ENCODE data around the gene OR2H1. TPM values are rescaled to one million over a fixed set of nuclear protein-coding genes. Genes with fewer than 3 reads are reported as not detected.

Gene OR2H1
- total and polyA plus RNA-seq, 9 of the 15 experiments (the other 6 are each of a cell fraction or from before 2014, with no cell fraction given), result not detected

GRCh38 chr6:29501106-29501505 lies 44.2 kb downstream of the OR2H1 start:
- H3K9me1 ChIP-seq (ENCODE audit: control insufficient read depth, insufficient read depth, low read length), result no peaks in the 10 kb centered on the region
- H3K9ac ChIP-seq (ENCODE audit: insufficient read depth in 1 of 2, low read depth in 2 of 2, low read length in 2 of 2), result no peak overlapping the region
- H4K20me1 ChIP-seq (replicated peaks; ENCODE audit: control insufficient read depth, insufficient read depth, low read length), result 0 out of 2 replicates have a peak, but pooled peaks cover 2% of the 10 kb centered on the region
- H3K27ac ChIP-seq (ENCODE audit: extremely low read depth, low read depth, low read length), result no peak overlapping the region
- no TSS peak for BruUV-seq (replicated peaks)
- no peak overlapping the region for H2AFZ ChIP-seq (ENCODE audit: low read depth, low read length)
- in situ Hi-C loops (cut with MboI), result no loop called here
- peaks cover 5 to 41% of the 10 kb centered on the region in 2 experiments; a peak in 2 of 5 replicates for H3K27me3 ChIP-seq (ENCODE audit: control insufficient read depth in 2 of 2, insufficient read depth in 2 of 2, low read length in 2 of 2)
- ATAC-seq, result no peak
- H3K4me2 ChIP-seq (ENCODE audit: insufficient read depth, low read length), result no peak overlapping the region
- whole genome bisulfite sequencing (ENCODE audit: insufficient coverage, low coverage, missing lambda C conversion rate), result 6% methylated on average over 6 of the region's 6 CpGs
- no peaks in the 10 kb centered on the region for H3K36me3 ChIP-seq (ENCODE audit: control insufficient read depth, insufficient read depth, low read length)
- CTCF ChIA-PET (ENCODE audit: low intra/inter-chr PET ratio), result no interaction called here
- intact Hi-C loops (cut with micrococcal nuclease), result no loop called here
- H3K79me2 ChIP-seq (ENCODE audit: control insufficient read depth, insufficient read depth, low read length), result no peaks in the 10 kb centered on the region
- no peak for FAIRE-seq
- no peak overlapping the region for H3K4me3 ChIP-seq
- no peak for DNase-seq (ENCODE audit: extremely low read depth in 1 of 4, low spot score in 3 of 4)
- TF ChIP-seq CEBPG (CRISPR knock-in tag; IDR thresholded peaks at IDR 0.05) (no peak), CEBPG (tag; conservative IDR thresholded peaks at IDR 0.05 in 1 of 2, IDR thresholded peaks at IDR 0.05 in 1 of 2) (0 out of 4 replicates have a peak, but pooled peaks of 1 of the 2 experiments have one; percentile 10), HMGN3 (IDR thresholded peaks at IDR 0.05; ENCODE audit: borderline replicate concordance, extremely low read depth, insufficient read length, low read depth, low read length) (no peak)
- H3K9me3 ChIP-seq (replicated peaks; ENCODE audit: control insufficient read depth, insufficient read depth, low read depth, low read length), result no peaks in the 10 kb centered on the region
- no peaks in the 10 kb centered on the region; a peak in 1 of 5 replicates for H3K4me1 ChIP-seq (replicated peaks in 1 of 2; ENCODE audit: control insufficient read depth in 2 of 2, insufficient read depth in 2 of 2, low read length in 2 of 2)
- POLR2A ChIA-PET, result interaction anchor here (0.6 kb wide), 1 partner anchor 14 kb away, joined by 3 read pairs; no protein-coding TSS in a partner anchor

GRCh38 chr6:29502181-29502580 lies 45.2 kb downstream of the OR2H1 start:
- WGBS (ENCODE audit: insufficient coverage, low coverage, missing lambda C conversion rate), result 10% methylated on average over 3 of the region's 3 CpGs
- no peaks in the 10 kb centered on the region for H3K36me3 ChIP-seq (ENCODE audit: control insufficient read depth, insufficient read depth, low read length)
- FAIRE-seq (no peak), DNase-seq (ENCODE audit: extremely low read depth in 1 of 4, low spot score in 3 of 4) (no peak), ATAC-seq (no peak)
- no peaks in the 10 kb centered on the region for H3K9me3 ChIP-seq (replicated peaks; ENCODE audit: control insufficient read depth, insufficient read depth, low read depth, low read length)
- ChIA-PET POLR2A (interaction anchor here (1.0 kb wide), 1 partner anchor 10 kb away, joined by 5 read pairs; no protein-coding TSS in a partner anchor), CTCF (ENCODE audit: low intra/inter-chr PET ratio) (no interaction called here)
- H3K79me2 ChIP-seq (ENCODE audit: control insufficient read depth, insufficient read depth, low read length), result no peaks in the 10 kb centered on the region
- BruUV-seq (replicated peaks), result no TSS peak
- H3K9ac ChIP-seq (ENCODE audit: insufficient read depth in 1 of 2, low read depth in 2 of 2, low read length in 2 of 2), result peak overlapping the region in 1 of 2 experiments; percentile 45; a peak in 2 of 4 replicates
- no peak overlapping the region for H2AFZ ChIP-seq (ENCODE audit: low read depth, low read length)
- H3K27me3 ChIP-seq (ENCODE audit: control insufficient read depth in 2 of 2, insufficient read depth in 2 of 2, low read length in 2 of 2), result peaks cover 7 to 52% of the 10 kb centered on the region in 2 experiments; a peak in 2 of 5 replicates
- no peak overlapping the region for H3K4me2 ChIP-seq (ENCODE audit: insufficient read depth, low read length)
- no peak overlapping the region for H3K27ac ChIP-seq (ENCODE audit: extremely low read depth, low read depth, low read length)
- H3K9me1 ChIP-seq (ENCODE audit: control insufficient read depth, insufficient read depth, low read length), result no peaks in the 10 kb centered on the region
- in situ Hi-C loops (cut with MboI) (no loop called here), intact Hi-C loops (cut with micrococcal nuclease) (no loop called here)
- TF ChIP-seq SREBF1 (IDR thresholded peaks at IDR 0.05; ENCODE audit: borderline replicate concordance, low read depth, low read length), result no peak
- TF ChIP-seq TFAM (CRISPR knock-in tag; conservative IDR thresholded peaks at IDR 0.05), result no peak
- no peak for TF ChIP-seq ZNF551 (CRISPR knock-in tag; IDR thresholded peaks at IDR 0.05)
- TF ChIP-seq CBX1 (IDR thresholded peaks at IDR 0.05; ENCODE audit: low read depth), result no peak
- TF ChIP-seq ARHGAP35 (IDR thresholded peaks at IDR 0.05; ENCODE audit: partially characterized antibody), result no peak
- TF ChIP-seq ZNF57 (CRISPR knock-in tag; IDR thresholded peaks at IDR 0.05), result no peak
- 0 out of 2 replicates have a peak, but pooled peaks cover 2% of the 10 kb centered on the region for H4K20me1 ChIP-seq (replicated peaks; ENCODE audit: control insufficient read depth, insufficient read depth, low read length)
- no peaks in the 10 kb centered on the region for H3K4me1 ChIP-seq (replicated peaks in 1 of 2; ENCODE audit: control insufficient read depth in 2 of 2, insufficient read depth in 2 of 2, low read length in 2 of 2)
- H3K4me3 ChIP-seq, result no peak overlapping the region
